ENCODE measurements around the gene SUV39H1. TPM values are rescaled to one million over a fixed set of nuclear protein-coding genes. Genes with fewer than 3 reads are reported as not detected.

Gene SUV39H1
- total and polyA plus RNA-seq, 2 of the 8 experiments (the other 6 are each of a cell fraction or from before 2014, with no cell fraction given) = 14.8 to 27.8 TPM

- DNase-seq (ENCODE audit: low read depth in 1 of 2, low spot score in 2 of 2) = no peak
- peak overlapping the region; percentile 68 to 69 for H3K4me2 ChIP-seq (ENCODE audit: insufficient read depth in 1 of 2, low read depth in 2 of 2, low read length in 2 of 2)
- peaks cover 0 to 2% of the 10 kb centered on the region in 2 experiments; a peak in 1 of 4 replicates for H3K79me2 ChIP-seq (ENCODE audit: control insufficient read depth in 1 of 2, insufficient read depth in 2 of 2, low read length in 2 of 2)
- TF ChIP-seq POLR2AphosphoS5 (IDR thresholded peaks at IDR 0.05; ENCODE audit: low read depth, low read length) = no peak
- no peak for TF ChIP-seq JUN (IDR thresholded peaks at IDR 0.05; ENCODE audit: low read depth, low read length)
- no peak for TF ChIP-seq JUND (IDR thresholded peaks at IDR 0.05; ENCODE audit: low read length)
- no peak for TF ChIP-seq TBP (IDR thresholded peaks at IDR 0.05; ENCODE audit: low read depth, low read length)
- TF ChIP-seq E2F6 (IDR thresholded peaks at IDR 0.05) = no peak
- TF ChIP-seq CHD1 (IDR thresholded peaks at IDR 0.05; ENCODE audit: low read depth, low read length) = no peak
- 0 out of 3 replicates have a peak, but pooled peaks of 1 of the 2 experiments have one; percentile 17 for TF ChIP-seq POLR2A (IDR thresholded peaks at IDR 0.05; ENCODE audit: control extremely low read depth in 1 of 2, low read depth in 2 of 2, low read length in 2 of 2)
- TF ChIP-seq RFX5 (IDR thresholded peaks at IDR 0.05; ENCODE audit: borderline replicate concordance, low read depth, low read length) = no peak
- TF ChIP-seq HDAC2 (IDR thresholded peaks at IDR 0.05; ENCODE audit: borderline replicate concordance in 1 of 2, low read depth in 2 of 2, low read length in 2 of 2) = no peak
- TF ChIP-seq RNF2 (IDR thresholded peaks at IDR 0.05; ENCODE audit: borderline replicate concordance, low read depth, low read length, missing control alignments, poor library complexity, severe bottlenecking) = no peak
- no peak for TF ChIP-seq SP2 (IDR thresholded peaks at IDR 0.05; ENCODE audit: low read length)
- no peak for TF ChIP-seq KDM4A (IDR thresholded peaks at IDR 0.05; ENCODE audit: low read depth, low read length, severe bottlenecking)
- TF ChIP-seq TCF12 (IDR thresholded peaks at IDR 0.05; ENCODE audit: low read depth, low read length) = no peak
These were observed 1.8 kb downstream of the SUV39H1 start for GRCh38 chrX:48698306-48698705.

More at GRCh38 chrX:48698306-48698705, 1.8 kb downstream of the SUV39H1 start:
- Histone ChIP-seq H2BK5ac (ENCODE audit: low read depth, low read length) (no peak overlapping the region), H3K23ac (ENCODE audit: insufficient read length) (no peak overlapping the region), H3K36me3 (ENCODE audit: control insufficient read depth in 2 of 4, insufficient read depth in 4 of 4, low read length in 3 of 4) (peaks cover 5 to 37% (median 26%) of the 10 kb centered on the region in 4 experiments; a peak in 6 of 8 replicates), H3K23me2 (ENCODE audit: low read depth, low read length) (peaks cover 3% of the 10 kb centered on the region; the same call in 1 of the 2 replicates), H4K20me1 (replicated peaks in 1 of 2; ENCODE audit: control insufficient read depth in 1 of 2, insufficient read depth in 2 of 2, low read length in 2 of 2) (peaks cover 0 to 3% of the 10 kb centered on the region in 2 experiments), H4K5ac (ENCODE audit: insufficient read length, low read depth, low read length) (no peak overlapping the region), H3K4me1 (replicated peaks in 1 of 4; ENCODE audit: control insufficient read depth in 3 of 4, insufficient read depth in 4 of 4, low read length in 3 of 4) (peaks cover 0 to 19% (median 7%) of the 10 kb centered on the region in 4 experiments; a peak in 6 of 7 replicates), H3K4me3 (ENCODE audit: extremely low read depth in 1 of 4, insufficient read depth in 2 of 4, low read depth in 3 of 4, low read length in 4 of 4) (peak overlapping the region in 3 of 4 experiments; percentile 24 to 84 (median 26); a peak in 4 of 8 replicates), H4K91ac (replicated peaks; ENCODE audit: insufficient read length, low read length) (no peak overlapping the region), H3K56ac (replicated peaks; ENCODE audit: insufficient read length, low read depth, low read length) (no peak overlapping the region), H3K9me3 (ENCODE audit: insufficient read depth in 2 of 2, low read depth in 1 of 2, low read length in 1 of 2) (no peaks in the 10 kb centered on the region), H2BK15ac (ENCODE audit: low read length) (no peak overlapping the region), H3K27me3 (replicated peaks in 1 of 4; ENCODE audit: control insufficient read depth in 3 of 4, extremely low read depth in 1 of 4, insufficient read depth in 3 of 4, low read length in 3 of 4) (no peaks in the 10 kb centered on the region; a peak in 1 of 7 replicates), H3K79me1 (ENCODE audit: low read depth, low read length) (no peaks in the 10 kb centered on the region), H3K27ac (ENCODE audit: low read depth, low read length) (no peak overlapping the region), H3K4ac (replicated peaks; ENCODE audit: insufficient read length, low read depth, low read length) (no peak overlapping the region), H3K18ac (ENCODE audit: extremely low read depth, low read length) (no peak overlapping the region; the same call in 1 of the 2 replicates), H2BK20ac (ENCODE audit: low read length) (no peak overlapping the region), H2BK12ac (ENCODE audit: low read depth, low read length) (no peak overlapping the region), H2BK120ac (replicated peaks; ENCODE audit: low read depth, low read length) (no peak overlapping the region), H3K9ac (replicated peaks in 1 of 4; ENCODE audit: extremely low read depth in 1 of 4, low read depth in 3 of 4, low read length in 3 of 4) (no peak overlapping the region), H2AFZ (ENCODE audit: low read length) (no peak overlapping the region), H4K8ac (ENCODE audit: extremely low read depth, insufficient read depth, low read length) (no peak overlapping the region), H2AK5ac (ENCODE audit: low read depth, low read length) (no peak overlapping the region), H3K14ac (ENCODE audit: insufficient read length) (no peak overlapping the region)
- CTCF ChIA-PET (ENCODE audit: partially characterized antibody) = interaction anchor here (0.7 kb wide), 1 partner anchor 93 kb away, joined by 3 read pairs; no protein-coding TSS in a partner anchor
- FAIRE-seq = peak; percentile 45
- POLR2A ChIA-PET (ENCODE audit: partially characterized antibody) = interaction anchor here (0.6 to 5.0 kb wide), 4 partner anchors 10 to 196 kb away, joined by 3 to 29 read pairs (median 3); no protein-coding TSS in a partner anchor
- 20% methylated on average over 5 of the region's 5 CpGs; no CpG with 5 or more reads in 1 of the 2 experiments for WGBS, 2 experiments (ENCODE audit: extremely low coverage in 1 of 2, insufficient coverage in 1 of 2, insufficient read length in 1 of 2, insufficient replicate concordance in 2 of 2, low coverage in 1 of 2, low lambda C conversion rate in 2 of 2, missing lambda C conversion rate in 1 of 2)
